NT2/D1 (cell line): ENCODE data around the gene DOCK3.

Experiments
- DNase-seq: peaks from one replicate; pipeline ENCODE4 v3.0.0-alpha.2; 2011; ENCODE audit warnings: low read depth, low spot score
- H3K27me3 ChIP-seq: 2 replicates; pipeline ENCODE4 v1.6.0; 2011; ENCODE audit warnings: mild to moderate bottlenecking; ENCODE audit not compliant: insufficient read length, insufficient read depth
- H3K36me3 ChIP-seq: 2 replicates; pipeline ENCODE4 v1.6.1; 2011; ENCODE audit warnings: mild to moderate bottlenecking, low read length, mixed read lengths; ENCODE audit not compliant: insufficient read depth, insufficient read length
- H3K4me1 ChIP-seq: 2 replicates; pipeline ENCODE4 v1.5.1; 2011; ENCODE audit not compliant: insufficient read depth, insufficient read length
- H3K4me3 ChIP-seq: 2 replicates; pipeline ENCODE4 v1.5.1; 2011; ENCODE audit warnings: low read depth; ENCODE audit not compliant: insufficient read length
- H3K9ac ChIP-seq: 2 replicates; pipeline ENCODE4 v1.6.0; 2011; ENCODE audit warnings: low read depth; ENCODE audit not compliant: insufficient read length
- H3K9me3 ChIP-seq: 2 replicates; pipeline ENCODE4 v1.5.1; 2011; ENCODE audit warnings: mild to moderate bottlenecking, low read length; ENCODE audit not compliant: insufficient read depth
- SUZ12 ChIP-seq: IDR thresholded peaks from 2 replicates; pipeline ENCODE4 v1.6.1; 2011; ENCODE audit not compliant: insufficient read length, insufficient read depth; ENCODE audit errors: extremely low read depth
- YY1 ChIP-seq: IDR thresholded peaks from 2 replicates; pipeline ENCODE4 v1.6.1; 2011; ENCODE audit not compliant: insufficient read length, insufficient read depth
- ZNF274 ChIP-seq: IDR thresholded peaks from 2 replicates; pipeline ENCODE4 v1.6.1; 2011; ENCODE audit warnings: mild to moderate bottlenecking, low read depth, low read length

DOCK3 gene

DNA sequence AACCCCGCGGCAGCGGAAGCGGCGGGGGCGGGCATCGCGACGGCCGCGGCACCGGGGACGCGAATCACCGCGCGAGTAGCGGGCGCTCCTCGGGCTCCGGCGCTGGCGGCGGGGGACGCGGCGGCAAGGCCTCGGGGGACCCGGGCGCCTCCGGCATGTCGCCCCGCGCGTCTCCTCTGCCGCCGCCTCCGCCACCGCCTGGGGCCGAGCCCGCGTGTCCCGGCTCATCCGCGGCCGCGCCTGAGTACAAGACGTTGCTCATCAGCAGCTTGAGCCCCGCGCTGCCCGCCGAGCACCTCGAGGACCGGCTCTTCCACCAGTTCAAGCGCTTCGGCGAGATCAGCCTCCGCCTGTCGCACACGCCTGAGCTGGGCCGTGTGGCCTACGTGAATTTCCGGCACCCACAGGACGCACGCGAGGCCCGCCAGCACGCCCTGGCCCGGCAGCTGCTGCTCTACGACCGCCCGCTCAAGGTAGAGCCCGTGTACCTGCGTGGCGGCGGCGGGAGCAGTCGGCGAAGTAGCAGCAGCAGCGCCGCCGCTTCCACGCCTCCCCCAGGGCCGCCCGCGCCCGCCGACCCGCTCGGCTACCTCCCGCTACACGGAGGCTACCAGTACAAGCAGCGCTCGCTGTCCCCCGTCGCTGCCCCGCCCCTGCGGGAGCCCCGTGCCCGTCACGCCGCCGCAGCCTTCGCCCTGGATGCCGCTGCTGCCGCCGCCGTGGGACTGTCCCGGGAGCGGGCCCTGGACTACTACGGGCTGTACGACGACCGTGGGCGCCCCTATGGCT is 717.0 kb downstream of the DOCK3 start:
- H3K27me3 ChIP-seq = no peaks in the 10 kb centered on the region
- no peak for DNase-seq
- H3K4me1 ChIP-seq = peaks cover 9% of the 10 kb centered on the region
- TF ChIP-seq ZNF274 (no peak), YY1 (no peak), SUZ12 (no peak)
- H3K9ac ChIP-seq = peak overlapping the region; percentile 83
- H3K9me3 ChIP-seq = peaks cover 62% of the 10 kb centered on the region
- H3K36me3 ChIP-seq = peaks cover 90% of the 10 kb centered on the region
- H3K4me3 ChIP-seq = peak overlapping the region; percentile 62

DNA sequence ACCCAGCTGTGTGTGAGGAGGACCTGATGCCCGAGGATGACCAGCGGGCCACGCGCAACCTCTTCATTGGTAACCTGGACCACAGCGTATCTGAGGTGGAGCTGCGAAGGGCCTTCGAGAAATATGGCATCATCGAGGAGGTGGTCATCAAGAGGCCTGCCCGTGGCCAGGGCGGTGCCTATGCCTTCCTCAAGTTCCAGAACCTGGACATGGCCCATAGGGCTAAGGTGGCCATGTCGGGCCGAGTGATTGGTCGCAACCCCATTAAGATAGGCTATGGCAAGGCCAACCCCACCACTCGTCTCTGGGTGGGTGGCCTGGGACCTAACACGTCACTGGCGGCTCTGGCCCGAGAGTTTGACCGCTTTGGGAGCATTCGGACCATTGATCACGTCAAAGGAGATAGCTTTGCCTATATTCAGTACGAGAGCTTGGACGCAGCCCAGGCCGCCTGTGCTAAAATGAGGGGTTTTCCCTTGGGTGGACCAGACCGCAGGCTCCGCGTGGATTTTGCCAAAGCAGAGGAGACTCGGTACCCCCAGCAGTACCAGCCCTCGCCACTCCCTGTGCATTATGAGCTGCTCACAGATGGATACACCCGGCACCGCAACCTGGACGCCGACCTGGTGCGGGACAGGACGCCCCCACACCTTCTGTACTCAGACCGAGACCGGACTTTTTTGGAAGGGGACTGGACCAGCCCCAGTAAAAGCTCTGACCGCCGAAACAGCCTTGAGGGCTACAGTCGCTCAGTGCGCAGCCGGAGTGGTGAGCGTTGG is 717.8 kb downstream of the DOCK3 start:
- H3K27me3 ChIP-seq = no peaks in the 10 kb centered on the region
- DNase-seq = no peak
- peaks cover 10% of the 10 kb centered on the region for H3K4me1 ChIP-seq
- no peak overlapping the region for H3K9ac ChIP-seq
- no peak for TF ChIP-seq YY1
- no peak for TF ChIP-seq ZNF274
- no peak for TF ChIP-seq SUZ12
- H3K9me3 ChIP-seq = peaks cover 59% of the 10 kb centered on the region
- H3K4me3 ChIP-seq = peak overlapping the region; percentile 62
- peaks cover 91% of the 10 kb centered on the region for H3K36me3 ChIP-seq

DNA sequence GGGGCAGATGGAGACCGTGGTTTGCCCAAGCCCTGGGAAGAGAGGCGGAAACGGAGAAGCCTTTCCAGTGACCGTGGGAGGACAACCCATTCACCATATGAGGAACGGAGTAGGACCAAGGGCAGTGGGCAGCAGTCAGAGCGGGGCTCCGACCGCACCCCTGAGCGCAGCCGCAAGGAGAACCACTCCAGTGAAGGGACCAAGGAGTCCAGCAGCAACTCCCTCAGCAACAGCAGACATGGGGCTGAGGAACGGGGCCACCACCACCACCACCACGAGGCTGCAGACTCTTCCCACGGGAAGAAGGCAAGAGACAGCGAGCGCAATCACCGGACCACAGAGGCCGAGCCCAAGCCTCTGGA is 718.4 kb downstream of the DOCK3 start:
- Histone ChIP-seq H3K36me3 (peaks cover 86% of the 10 kb centered on the region), H3K4me3 (no peak overlapping the region), H3K9ac (no peak overlapping the region), H3K9me3 (peaks cover 57% of the 10 kb centered on the region), H3K27me3 (no peaks in the 10 kb centered on the region), H3K4me1 (peaks cover 11% of the 10 kb centered on the region)
- no peak for TF ChIP-seq SUZ12
- TF ChIP-seq YY1 = no peak
- no peak for TF ChIP-seq ZNF274
- no peak for DNase-seq

DNA sequence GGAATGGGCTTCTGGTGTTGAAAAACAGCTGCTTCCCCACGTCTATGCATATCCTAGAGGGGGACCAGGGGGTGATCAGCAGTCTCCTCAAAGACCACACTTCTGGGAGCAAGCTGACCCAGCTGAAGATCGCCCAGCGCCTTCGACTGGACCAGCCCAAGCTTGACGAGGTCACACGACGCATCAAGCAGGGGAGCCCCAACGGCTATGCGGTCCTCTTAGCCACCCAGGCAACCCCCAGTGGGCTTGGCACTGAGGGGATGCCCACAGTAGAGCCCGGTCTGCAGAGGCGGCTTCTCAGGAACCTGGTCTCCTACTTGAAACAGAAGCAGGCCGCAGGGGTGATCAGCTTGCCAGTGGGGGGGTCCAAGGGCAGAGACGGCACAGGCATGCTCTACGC is 718.8 kb downstream of the DOCK3 start:
- H3K36me3 ChIP-seq = peaks cover 85% of the 10 kb centered on the region
- peaks cover 11% of the 10 kb centered on the region for H3K4me1 ChIP-seq
- no peak overlapping the region for H3K9ac ChIP-seq

DNA sequence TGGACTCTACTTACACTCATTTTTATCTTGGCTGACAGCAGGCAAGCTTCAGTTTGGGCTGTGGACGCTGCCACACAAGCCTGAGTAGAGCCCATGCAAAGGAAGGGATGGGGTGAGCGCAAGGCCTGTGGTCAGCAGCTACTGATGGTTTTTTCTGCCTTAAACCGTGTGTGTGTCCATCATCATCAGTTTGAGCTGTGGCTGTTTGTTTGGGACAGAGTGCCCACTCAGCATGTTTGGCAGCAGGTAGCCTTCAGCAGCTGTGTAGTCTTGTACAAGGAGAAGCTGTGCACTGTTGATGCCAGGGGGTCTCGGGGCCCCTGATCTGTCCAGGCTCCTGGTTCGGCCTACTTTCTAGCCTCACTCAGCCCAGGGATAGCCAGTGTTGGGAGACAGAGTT is 719.8 kb downstream of the DOCK3 start:
- TF ChIP-seq YY1 (no peak), ZNF274 (no peak), SUZ12 (no peak)
- H3K36me3 ChIP-seq = peaks cover 83% of the 10 kb centered on the region

More for the DNA sequence above, 718.8 kb downstream of the DOCK3 start:
- Histone ChIP-seq H3K27me3 (no peaks in the 10 kb centered on the region), H3K9me3 (peaks cover 54% of the 10 kb centered on the region), H3K4me3 (no peak overlapping the region)
- TF ChIP-seq ZNF274 (no peak), YY1 (no peak), SUZ12 (no peak)
- no peak for DNase-seq

DNA sequence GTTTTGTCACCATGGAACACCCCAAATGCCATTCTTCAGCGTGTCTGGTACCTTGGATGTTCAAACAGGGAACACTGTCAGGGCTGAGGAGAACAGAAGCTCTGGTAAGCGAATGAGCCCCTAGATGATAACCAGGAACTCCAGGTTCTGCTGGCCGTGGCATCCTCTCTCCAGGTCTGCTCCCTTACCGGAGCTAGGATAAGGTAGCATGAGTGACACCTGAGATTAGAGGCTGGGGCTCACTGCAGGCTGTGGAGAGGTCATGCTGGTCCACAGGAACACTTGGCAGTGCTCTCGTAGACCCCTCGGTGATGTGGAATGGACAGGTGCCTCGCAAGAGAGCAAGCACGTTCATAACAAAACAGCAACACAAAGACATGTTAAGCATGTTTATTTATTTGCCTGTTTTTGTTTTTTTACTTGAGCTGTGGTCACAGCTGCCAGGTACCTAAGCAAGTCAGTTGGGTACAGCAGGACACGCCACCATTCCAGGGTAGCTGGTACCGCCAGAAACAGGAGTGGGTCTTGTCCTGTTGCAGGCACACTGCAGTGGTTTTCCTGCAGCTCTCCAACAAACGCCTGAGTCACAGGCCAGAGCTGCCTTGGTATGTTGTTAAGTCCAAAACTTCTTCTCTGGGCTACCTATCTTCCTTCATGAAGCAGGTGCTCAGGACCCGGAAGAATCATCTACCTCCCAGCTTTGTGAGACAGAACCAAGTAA is 720.9 kb downstream of the DOCK3 start:
- DNase-seq = no peak
- no peaks in the 10 kb centered on the region for H3K27me3 ChIP-seq
- no peak for TF ChIP-seq ZNF274
- TF ChIP-seq SUZ12 = no peak
- TF ChIP-seq YY1 = no peak
- peaks cover 83% of the 10 kb centered on the region for H3K36me3 ChIP-seq
- no peak overlapping the region for H3K9ac ChIP-seq
- peaks cover 33% of the 10 kb centered on the region for H3K9me3 ChIP-seq
- peaks cover 7% of the 10 kb centered on the region for H3K4me1 ChIP-seq
- no peak overlapping the region for H3K4me3 ChIP-seq

More for the DNA sequence above, 719.8 kb downstream of the DOCK3 start:
- Histone ChIP-seq H3K4me1 (peaks cover 11% of the 10 kb centered on the region), H3K27me3 (no peaks in the 10 kb centered on the region), H3K9ac (no peak overlapping the region), H3K4me3 (peak overlapping the region; percentile 6), H3K9me3 (peaks cover 44% of the 10 kb centered on the region)
- no peak for DNase-seq
